Keratinocyte (primary cell): ENCODE results near the gene ACBD6. TPM values are rescaled to one million over a fixed set of nuclear protein-coding genes. Genes with fewer than 3 reads are reported as not detected.

ENCODE experiments used
- DNase-seq: peaks from one replicate; pipeline ENCODE4 v3.0.0-alpha.2; 2011; ENCODE audit warnings: low read depth, missing footprints, low spot score
- FAIRE-seq: peaks from 2 replicates; lab custom pipeline; 2011; peaks lifted over from hg19 to GRCh38; lab: Jason Lieb, UNC
- H2AFZ ChIP-seq: 2 replicates; pipeline ENCODE4 v1.6.0; 2012; ENCODE audit warnings: low read length, control low read depth, inconsistent platforms; ENCODE audit not compliant: control insufficient read depth
- H3K27ac ChIP-seq: 2 replicates; pipeline ENCODE4 v1.5.1; 2011; ENCODE audit warnings: low read length; ENCODE audit not compliant: control insufficient read depth, insufficient read depth
- H3K27me3 ChIP-seq: 3 replicates; pipeline ENCODE4 v1.6.0; 2011; ENCODE audit warnings: low read length; ENCODE audit not compliant: control insufficient read depth, insufficient read depth; ENCODE audit errors: extremely low read depth
- H3K36me3 ChIP-seq, 2 experiments: 2 replicates in 1 of 2; 3 replicates in 1 of 2; pipeline ENCODE4 v1.5.1; 2011; ENCODE audit warnings: low read length in 2 of 2, mild to moderate bottlenecking in 1 of 2; ENCODE audit not compliant: control insufficient read depth in 2 of 2, insufficient read depth in 2 of 2; ENCODE audit errors: extremely low read depth in 1 of 2
- H3K4me1 ChIP-seq: 3 replicates; pipeline ENCODE4 v1.5.1; 2011; ENCODE audit warnings: low read length; ENCODE audit not compliant: control insufficient read depth, insufficient read depth; ENCODE audit errors: extremely low read depth
- H3K4me2 ChIP-seq: 3 replicates; pipeline ENCODE4 v1.6.0; 2011; ENCODE audit warnings: low read depth, low read length; ENCODE audit not compliant: control insufficient read depth, insufficient read depth; ENCODE audit errors: extremely low read depth
- H3K4me3 ChIP-seq, 3 experiments: fragments of 200-600 bp in 1 of 3; sonication (generic) in 1 of 3; 2 replicates in 2 of 3; 3 replicates in 1 of 3; pipeline ENCODE4 v1.5.1; 2011 to 2016; ENCODE audit warnings: low read length in 3 of 3, mild to moderate bottlenecking in 3 of 3, control low read depth in 2 of 3, inconsistent platforms in 1 of 3, low read depth in 1 of 3, mixed read lengths in 1 of 3, mixed run types in 1 of 3, moderate library complexity in 1 of 3; ENCODE audit not compliant: control insufficient read depth in 2 of 3, insufficient read depth in 2 of 3; ENCODE audit errors: extremely low read depth in 1 of 3
- H3K79me2 ChIP-seq: 2 replicates; pipeline ENCODE4 v1.6.0; 2012; ENCODE audit warnings: low read length; ENCODE audit not compliant: control insufficient read depth, insufficient read depth
- H3K9ac ChIP-seq: 3 replicates; pipeline ENCODE4 v1.6.0; 2011; ENCODE audit warnings: low read length; ENCODE audit not compliant: control insufficient read depth, insufficient read depth; ENCODE audit errors: extremely low read depth
- H3K9me1 ChIP-seq: 3 replicates; pipeline ENCODE4 v1.6.0; 2011; ENCODE audit warnings: low read length; ENCODE audit not compliant: control insufficient read depth, insufficient read depth; ENCODE audit errors: extremely low read depth
- H3K9me3 ChIP-seq: 2 replicates; pipeline ENCODE4 v1.5.1; 2012; ENCODE audit warnings: low read depth, low read length; ENCODE audit not compliant: control insufficient read depth
- H4K20me1 ChIP-seq: 3 replicates; pipeline ENCODE4 v1.6.0; 2011; ENCODE audit warnings: low read length; ENCODE audit not compliant: control insufficient read depth, insufficient read depth; ENCODE audit errors: extremely low read depth
- CTCF ChIP-seq, 3 experiments: IDR thresholded peaks in 1 of 3; conservative IDR thresholded peaks in 1 of 3; optimal IDR thresholded peaks in 1 of 3; 2 replicates in 2 of 3; 3 replicates in 1 of 3; pipeline versions ENCODE3 to v1.5.1; 2011; ENCODE audit warnings: low read length in 3 of 3, mild to moderate bottlenecking in 3 of 3, moderate library complexity in 2 of 3, control low read depth in 1 of 3, inconsistent platforms in 1 of 3; ENCODE audit not compliant: insufficient read depth in 2 of 3; ENCODE audit errors: extremely low read depth in 1 of 3
- EZH2 ChIP-seq: IDR thresholded peaks from one replicate; pipeline ENCODE4 v1.6.1; 2012; ENCODE audit warnings: inconsistent platforms, mild to moderate bottlenecking, low read length, moderate library complexity
- dilution Hi-C: fragments of 300-500 bp; cut with MboI; formaldehyde crosslinking; loops from one replicate; pipeline ENCODE4 v1.7.0; 2020; ENCODE audit warnings: low sequenced_read_pairs; ENCODE audit not compliant: extremely low pct_ligation_motif_present
- polyA plus RNA-seq, 5 experiments: library from polyadenylated mRNA; depleted of rRNA in 3 of 5; stranded (reverse) in 3 of 5; stranded (forward) in 1 of 5; unstranded in 1 of 5; fragments of >200 nt; gene quantifications; 1 replicate in 1 of 5; 2 replicates in 3 of 5; 3 replicates in 1 of 5; pipeline versions ENCODE4 v1.2.1 to v1.2.3, GENCODE V29; 2011 to 2012; ENCODE audit warnings: missing spikeins in 2 of 5, low read depth in 1 of 5, low replicate concordance in 1 of 5

The ACBD6 gene
- polyA plus RNA-seq, 1 donor (not counting 4 experiments of a cell fraction or from before 2014, with no cell fraction given): 47.5 TPM

DNA sequence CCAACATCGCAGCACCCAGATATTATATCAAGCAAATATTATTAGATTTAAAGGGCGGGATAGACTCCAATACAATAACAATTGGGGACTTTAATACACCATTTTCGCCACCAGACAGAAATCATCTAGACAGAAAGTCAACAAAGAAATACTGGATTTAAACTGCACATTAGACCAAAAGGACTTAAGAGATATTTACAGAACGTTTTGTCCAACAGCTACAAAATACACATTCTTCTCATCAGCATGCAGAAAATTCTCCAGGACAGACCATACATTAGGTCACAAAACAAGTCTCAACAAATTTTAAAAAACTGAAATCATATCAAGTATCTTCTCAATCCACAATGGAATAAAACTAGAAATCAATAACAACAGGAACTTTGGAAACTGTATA lies 121.2 kb downstream of the ACBD6 start:
- H3K36me3 ChIP-seq: no peaks in the 10 kb centered on the region
- no peak overlapping the region for H3K4me3 ChIP-seq
- H3K9me3 ChIP-seq: peaks cover 7% of the 10 kb centered on the region
- no peak for TF ChIP-seq EZH2
- TF ChIP-seq CTCF (optimal IDR thresholded peaks at IDR 0.05 in 1 of 3, IDR thresholded peaks at IDR 0.05 in 1 of 3, conservative IDR thresholded peaks at IDR 0.05 in 1 of 3; ENCODE audit: extremely low read depth in 1 of 3, insufficient read depth in 2 of 3, low read length in 3 of 3): no peak
- no peak for DNase-seq
- H3K27ac ChIP-seq: no peak overlapping the region
- no peaks in the 10 kb centered on the region for H3K27me3 ChIP-seq
- H3K9ac ChIP-seq: no peak overlapping the region
- FAIRE-seq: no peak
- H3K9me1 ChIP-seq: no peaks in the 10 kb centered on the region
- H3K4me2 ChIP-seq: no peak overlapping the region
- no peaks in the 10 kb centered on the region for H3K4me1 ChIP-seq
- no peak overlapping the region for H2AFZ ChIP-seq
- H3K79me2 ChIP-seq: peaks cover 60% of the 10 kb centered on the region
- no peaks in the 10 kb centered on the region for H4K20me1 ChIP-seq
- dilution Hi-C loops: no loop called here

DNA sequence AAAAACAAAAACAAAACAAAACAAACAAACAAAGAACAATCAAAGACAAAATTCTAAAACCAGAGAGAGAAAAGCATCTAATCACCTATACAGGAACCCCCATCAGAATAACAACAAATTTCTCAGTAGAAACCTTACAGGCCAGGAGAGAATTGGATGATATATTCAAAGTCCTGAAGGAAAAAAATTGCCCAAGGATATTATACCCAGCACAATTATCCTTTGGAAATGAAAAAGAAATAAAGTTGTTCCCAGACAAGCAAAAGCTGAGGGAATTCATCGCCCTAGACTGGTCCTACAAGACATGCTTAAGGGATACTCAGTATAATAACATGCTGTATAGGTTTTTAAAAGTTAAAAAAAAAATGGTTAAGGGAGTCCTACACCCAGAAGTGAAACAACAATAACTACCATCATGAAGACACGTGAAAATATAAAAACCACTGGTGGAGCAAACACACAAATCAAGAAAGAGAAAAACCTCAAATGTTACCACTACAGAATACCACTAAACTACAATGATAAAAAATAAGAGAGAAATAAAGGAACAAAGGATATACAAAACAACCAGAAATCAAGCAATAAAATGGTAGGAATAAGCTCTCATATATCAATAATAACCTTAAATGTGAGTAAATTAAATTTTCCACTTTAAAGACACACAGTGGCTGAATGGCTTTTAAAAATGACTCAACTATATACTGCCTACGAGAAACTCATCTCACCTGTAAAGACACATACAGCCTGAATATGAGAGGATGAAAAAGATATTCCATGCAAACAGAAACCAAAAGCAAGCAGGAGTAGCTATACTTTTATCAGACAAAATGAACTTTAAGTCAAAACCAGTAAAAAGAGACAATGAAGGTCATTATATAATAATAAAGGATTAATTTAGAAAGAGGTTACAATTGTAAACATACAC lies 121.9 kb downstream of the ACBD6 start:
- H3K36me3 ChIP-seq: no peaks in the 10 kb centered on the region
- DNase-seq (no peak), FAIRE-seq (no peak)
- peaks cover 7% of the 10 kb centered on the region for H3K9me3 ChIP-seq
- H3K4me1 ChIP-seq: no peaks in the 10 kb centered on the region
- dilution Hi-C loops: no loop called here
- no peaks in the 10 kb centered on the region for H3K27me3 ChIP-seq
- H3K4me3 ChIP-seq: no peak overlapping the region
- H3K79me2 ChIP-seq: peaks cover 59% of the 10 kb centered on the region
- no peak overlapping the region for H3K9ac ChIP-seq
- no peak overlapping the region for H3K27ac ChIP-seq
- no peaks in the 10 kb centered on the region for H4K20me1 ChIP-seq
- no peak overlapping the region for H3K4me2 ChIP-seq
- TF ChIP-seq CTCF (optimal IDR thresholded peaks at IDR 0.05 in 1 of 3, IDR thresholded peaks at IDR 0.05 in 1 of 3, conservative IDR thresholded peaks at IDR 0.05 in 1 of 3; ENCODE audit: extremely low read depth in 1 of 3, insufficient read depth in 2 of 3, low read length in 3 of 3) (no peak), EZH2 (no peak)
- no peak overlapping the region for H2AFZ ChIP-seq
- no peaks in the 10 kb centered on the region for H3K9me1 ChIP-seq
